ENCODE data around the gene SLC13A5.

SLC13A5 gene

DNA sequence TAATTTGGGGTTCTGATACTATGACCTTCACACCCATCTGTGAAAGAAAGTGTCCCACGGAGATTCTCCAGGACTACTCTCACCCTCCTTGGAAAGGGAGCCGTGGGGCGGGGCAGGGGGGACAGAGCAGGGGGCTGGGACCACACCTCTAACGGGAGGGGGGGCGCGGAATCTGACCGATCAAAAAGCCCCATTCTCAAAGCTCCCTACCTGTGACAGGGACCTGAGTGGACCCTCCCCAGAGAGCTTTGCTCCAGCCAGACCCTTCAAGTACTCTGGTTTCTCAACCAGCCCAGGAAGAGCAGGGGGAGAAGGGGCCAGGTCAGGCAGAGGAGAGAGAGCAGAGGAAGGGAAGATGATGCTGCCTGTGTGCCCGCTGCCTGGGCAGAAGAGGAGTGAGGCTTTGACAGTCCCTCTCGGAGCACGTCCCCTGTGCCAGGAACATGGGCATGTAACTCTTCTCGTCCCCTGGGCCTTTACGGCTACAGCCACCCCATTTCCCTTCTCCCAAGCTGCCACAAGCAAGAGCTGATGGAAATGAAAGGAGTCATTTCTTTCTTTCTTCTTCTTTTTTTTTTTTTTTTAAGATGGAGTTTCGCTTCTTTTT, 43.4 kb upstream of the SLC13A5 start:
- Histone ChIP-seq H3F3A (ENCODE audit: low read depth) (no peaks in the 10 kb centered on the region), H3K9me3 (ENCODE audit: insufficient read depth, low read depth, low read length) (no peaks in the 10 kb centered on the region), H3K36me3 (ENCODE audit: insufficient read depth, low read length) (no peaks in the 10 kb centered on the region), H3K79me2 (ENCODE audit: insufficient read depth, low read length) (no peaks in the 10 kb centered on the region), H4K20me1 (ENCODE audit: insufficient read depth, low read length, poor library complexity, severe bottlenecking) (no peaks in the 10 kb centered on the region), H3K4me1 (ENCODE audit: insufficient read depth, low read length, poor library complexity, severe bottlenecking) (no peaks in the 10 kb centered on the region), H3K4me2 (ENCODE audit: low read depth, low read length, poor library complexity, severe bottlenecking) (no peak overlapping the region), H3K9me2 (replicated peaks; ENCODE audit: low read depth, low read length) (no peaks in the 10 kb centered on the region), H3K9ac (ENCODE audit: low read depth, low read length, poor library complexity, severe bottlenecking) (no peak overlapping the region), H3K27me3 (ENCODE audit: insufficient read depth, low read length, poor library complexity, severe bottlenecking) (no peaks in the 10 kb centered on the region), H2AFZ (ENCODE audit: low read length) (peak overlapping the region; percentile 55; the same call in 1 of the 2 replicates), H3K4me3 (ENCODE audit: low read length, poor library complexity, severe bottlenecking) (no peak overlapping the region)
- TF ChIP-seq EZH2phosphoT487 (IDR thresholded peaks at IDR 0.05; ENCODE audit: borderline replicate concordance) (no peak), CTCF (conservative IDR thresholded peaks at IDR 0.05; ENCODE audit: low read length) (no peak)

GRCh38 chr17:6755731-6756184, 42.6 kb upstream of the SLC13A5 start, which contains the start of gene XAF1:
Gene XAF1, plus strand, starts transcription at chr17:6756046. Its CDS starts 33 bp downstream, at chr17:6756079.
- Histone ChIP-seq H3K4me1 (ENCODE audit: insufficient read depth, low read length, poor library complexity, severe bottlenecking) (no peaks in the 10 kb centered on the region), H3K4me2 (ENCODE audit: low read depth, low read length, poor library complexity, severe bottlenecking) (peak within 1 kb of the TSS; percentile 20)

DNA sequence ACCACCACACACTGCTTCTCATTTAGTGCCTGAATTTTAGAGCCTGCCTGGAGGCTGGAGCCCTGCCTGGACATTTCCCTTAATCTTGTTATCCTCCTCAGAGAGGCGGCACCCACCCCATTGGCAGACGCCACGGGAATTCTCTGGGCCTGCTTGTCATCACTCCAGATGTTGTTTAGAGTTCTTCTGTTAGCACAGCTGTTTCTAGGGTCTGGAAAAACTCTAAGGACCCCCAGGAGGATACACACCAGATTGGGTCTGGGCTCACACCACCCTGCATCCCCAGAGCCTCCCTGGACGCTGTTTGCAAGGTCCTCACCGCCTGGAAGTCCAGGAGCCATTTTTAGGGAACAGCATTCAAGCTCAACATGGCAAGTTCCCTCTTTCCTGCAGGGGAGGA, 42.1 kb upstream of the SLC13A5 start:
- Histone ChIP-seq H3K4me2 (ENCODE audit: low read depth, low read length, poor library complexity, severe bottlenecking) (no peak overlapping the region), H3K36me3 (ENCODE audit: insufficient read depth, low read length) (no peaks in the 10 kb centered on the region), H2AFZ (ENCODE audit: low read length) (no peak overlapping the region; the same call in 1 of the 2 replicates), H3K4me1 (ENCODE audit: insufficient read depth, low read length, poor library complexity, severe bottlenecking) (no peaks in the 10 kb centered on the region), H3K79me2 (ENCODE audit: insufficient read depth, low read length) (no peaks in the 10 kb centered on the region), H3K27me3 (ENCODE audit: insufficient read depth, low read length, poor library complexity, severe bottlenecking) (no peaks in the 10 kb centered on the region), H3F3A (ENCODE audit: low read depth) (no peaks in the 10 kb centered on the region), H3K4me3 (ENCODE audit: low read length, poor library complexity, severe bottlenecking) (no peak overlapping the region), H3K9me2 (replicated peaks; ENCODE audit: low read depth, low read length) (no peaks in the 10 kb centered on the region), H3K9me3 (ENCODE audit: insufficient read depth, low read depth, low read length) (no peaks in the 10 kb centered on the region), H4K20me1 (ENCODE audit: insufficient read depth, low read length, poor library complexity, severe bottlenecking) (no peaks in the 10 kb centered on the region), H3K9ac (ENCODE audit: low read depth, low read length, poor library complexity, severe bottlenecking) (no peak overlapping the region)
- TF ChIP-seq EZH2phosphoT487 (IDR thresholded peaks at IDR 0.05; ENCODE audit: borderline replicate concordance) (no peak), CTCF (conservative IDR thresholded peaks at IDR 0.05; ENCODE audit: low read length) (no peak)

More at GRCh38 chr17:6755731-6756184, 42.6 kb upstream of the SLC13A5 start, which contains the start of gene XAF1:
- Histone ChIP-seq H3K9me2 (replicated peaks; ENCODE audit: low read depth, low read length) (no peaks in the 10 kb centered on the region), H4K20me1 (ENCODE audit: insufficient read depth, low read length, poor library complexity, severe bottlenecking) (no peaks in the 10 kb centered on the region), H3K9me3 (ENCODE audit: insufficient read depth, low read depth, low read length) (no peaks in the 10 kb centered on the region), H3F3A (ENCODE audit: low read depth) (no peaks in the 10 kb centered on the region), H3K79me2 (ENCODE audit: insufficient read depth, low read length) (no peaks in the 10 kb centered on the region), H3K4me3 (ENCODE audit: low read length, poor library complexity, severe bottlenecking) (no peak within 1 kb of the TSS), H3K9ac (ENCODE audit: low read depth, low read length, poor library complexity, severe bottlenecking) (no peak within 1 kb of the TSS), H3K27me3 (ENCODE audit: insufficient read depth, low read length, poor library complexity, severe bottlenecking) (no peaks in the 10 kb centered on the region), H2AFZ (ENCODE audit: low read length) (peak within 1 kb of the TSS; percentile 55; the same call in 1 of the 2 replicates), H3K36me3 (ENCODE audit: insufficient read depth, low read length) (no peaks in the 10 kb centered on the region)
- TF ChIP-seq EZH2phosphoT487 (IDR thresholded peaks at IDR 0.05; ENCODE audit: borderline replicate concordance) (no peak), CTCF (conservative IDR thresholded peaks at IDR 0.05; ENCODE audit: low read length) (no peak)
